ENCODE results near the gene MMP3. TPM values are rescaled to one million over a fixed set of nuclear protein-coding genes. Genes with fewer than 3 reads are reported as not detected.
A peak's percentile ranks its signal among the peaks of the same experiment; 100 is the strongest.

Gene MMP3
- total RNA-seq, 1 experiment from 2014 or later, result not detected

DNA sequence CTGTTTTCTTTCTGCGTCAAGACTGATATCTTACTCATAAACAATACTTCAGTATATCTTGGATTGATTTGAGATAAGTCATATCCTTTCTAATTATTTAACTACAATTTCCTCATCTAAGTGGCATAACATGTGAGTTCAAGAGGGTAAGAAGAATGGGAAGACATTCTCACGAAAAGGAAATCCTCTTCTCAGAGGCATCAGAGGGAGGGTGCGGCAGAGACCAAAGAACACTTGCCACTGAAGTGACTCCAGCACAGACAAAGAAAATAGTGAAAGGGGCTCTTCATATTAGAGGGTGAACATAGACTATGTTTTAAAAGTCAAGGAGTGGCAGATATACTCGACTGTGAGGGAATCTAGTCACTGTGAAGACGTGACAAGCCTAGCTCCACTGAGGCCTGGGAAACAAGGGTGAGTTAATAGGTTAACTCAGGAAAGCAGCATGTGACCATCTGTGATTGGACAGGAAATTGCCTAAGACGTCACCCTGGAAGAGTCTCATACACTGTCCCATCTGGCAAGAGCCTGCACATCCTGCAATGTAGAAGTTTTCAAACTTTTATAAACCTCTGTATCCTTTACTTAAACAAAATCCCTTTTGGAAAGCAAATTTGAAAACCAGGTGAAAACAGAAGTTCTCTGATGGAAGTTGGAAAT, 43.6 kb downstream of the MMP3 start:
- ATAC-seq, result no peak
- H3K9me3 ChIP-seq (ENCODE audit: control insufficient read depth in 1 of 2, insufficient read depth in 1 of 2, low read depth in 1 of 2, low read length in 2 of 2), result no peaks in the 10 kb centered on the region
- ChIA-PET CTCF (no interaction called here), RAD21 (ENCODE audit: low non-redundant PET in 1 of 2, low total read pairs in 2 of 2, uncharacterized antibody in 2 of 2, unreplicated experiment in 2 of 2) (no interaction called here), POLR2A (no interaction called here)
- H3K4me3 ChIP-seq (replicated peaks in 1 of 2; ENCODE audit: low read depth in 1 of 2, low read length in 2 of 2), result no peak overlapping the region
- no peaks in the 10 kb centered on the region for H3K4me1 ChIP-seq (ENCODE audit: control insufficient read depth in 1 of 2, insufficient read depth in 2 of 2, low read length in 2 of 2)
- no peaks in the 10 kb centered on the region for H3K27me3 ChIP-seq (ENCODE audit: insufficient read depth, low read length)
- no peak overlapping the region for H2AFZ ChIP-seq (ENCODE audit: low read depth, low read length, poor library complexity, severe bottlenecking)
- no peaks in the 10 kb centered on the region for H3K9me2 ChIP-seq (ENCODE audit: insufficient read depth)
- no TSS peak for BruUV-seq (replicated peaks)
- no peak overlapping the region for H3K9ac ChIP-seq (ENCODE audit: low read length)
- no peak overlapping the region for H3K4me2 ChIP-seq (ENCODE audit: low read length)
- intact Hi-C loops (cut with micrococcal nuclease), result loop anchor here (10.0 kb wide), 1 partner anchor 255 kb away; no protein-coding TSS in a partner anchor
- DNase-seq (ENCODE audit: low read depth, low spot score), result no peak
- H3K79me2 ChIP-seq (ENCODE audit: insufficient read depth, low read length), result no peaks in the 10 kb centered on the region
- no peak overlapping the region for H3K27ac ChIP-seq (ENCODE audit: low read depth, low read length)
- H3K36me3 ChIP-seq (ENCODE audit: control insufficient read depth in 1 of 2, insufficient read depth in 2 of 2, low read length in 2 of 2), result no peaks in the 10 kb centered on the region
- no peaks in the 10 kb centered on the region for H4K20me1 ChIP-seq (ENCODE audit: insufficient read depth)
- TF ChIP-seq TCF7L2 (IDR thresholded peaks at IDR 0.05; ENCODE audit: borderline replicate concordance, extremely low read depth, insufficient read depth, insufficient read length) (no peak), CBX3 (IDR thresholded peaks at IDR 0.05; ENCODE audit: low read depth) (no peak)

DNA sequence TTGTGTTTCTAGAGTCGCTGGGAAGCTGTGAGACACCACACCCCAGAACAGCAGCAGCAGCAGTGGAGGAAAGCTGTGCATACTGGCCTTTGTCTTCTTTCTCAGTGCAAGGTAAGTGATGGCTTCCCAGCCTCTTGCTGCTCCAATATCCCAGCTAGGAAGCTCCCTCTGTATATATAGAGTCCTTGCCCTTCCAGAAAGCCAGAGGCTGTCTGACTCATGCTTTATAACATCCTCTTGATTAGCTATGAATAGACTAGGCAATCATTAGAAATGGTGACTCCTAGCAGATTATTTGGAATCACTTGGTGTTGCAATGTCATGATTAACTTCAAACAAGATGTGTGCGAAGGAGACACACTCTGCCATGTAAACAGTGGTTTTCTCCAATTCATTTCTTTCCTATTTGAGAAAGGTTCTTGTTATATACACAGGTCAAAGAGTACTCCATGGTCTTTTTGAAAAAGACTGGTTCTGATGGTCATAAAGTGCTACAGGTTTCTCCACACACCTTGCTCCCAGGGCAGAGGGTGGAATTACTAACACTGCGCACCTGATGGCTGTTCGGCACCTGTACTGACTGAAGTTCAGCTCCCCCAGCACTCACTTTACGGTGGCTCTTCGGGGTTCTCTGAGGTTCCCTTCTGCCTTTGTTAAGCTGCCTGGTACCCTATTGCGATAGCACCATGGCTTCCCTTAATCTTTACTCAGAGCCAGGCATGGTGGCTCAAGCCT, 45.2 kb downstream of the MMP3 start, which contains the start of gene MMP1:
Gene MMP1, minus strand, starts transcription at position 149 of the 735 bp plus-strand sequence. Its CDS starts 68 bp downstream, at position 81.
- TF ChIP-seq, protein P1, sequence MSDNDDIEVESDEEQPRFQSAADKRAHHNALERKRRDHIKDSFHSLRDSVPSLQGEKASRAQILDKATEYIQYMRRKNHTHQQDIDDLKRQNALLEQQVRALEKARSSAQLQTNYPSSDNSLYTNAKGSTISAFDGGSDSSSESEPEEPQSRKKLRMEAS (IDR thresholded peaks at IDR 0.05), result no peak
- TF ChIP-seq, protein P2, sequence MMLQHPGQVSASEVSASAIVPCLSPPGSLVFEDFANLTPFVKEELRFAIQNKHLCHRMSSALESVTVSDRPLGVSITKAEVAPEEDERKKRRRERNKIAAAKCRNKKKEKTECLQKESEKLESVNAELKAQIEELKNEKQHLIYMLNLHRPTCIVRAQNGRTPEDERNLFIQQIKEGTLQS (IDR thresholded peaks at IDR 0.05), result no peak
- no peak for TF ChIP-seq RAD21 (IDR thresholded peaks at IDR 0.05; ENCODE audit: low read depth)
- no peak for TF ChIP-seq ZNF274 (IDR thresholded peaks at IDR 0.05; ENCODE audit: low read depth, low read length)
- peak; percentile 22; the same call in 1 of the 2 replicates for TF ChIP-seq FOSL1 (IDR thresholded peaks at IDR 0.05; ENCODE audit: low read depth)
- TF ChIP-seq POLR2AphosphoS5 (IDR thresholded peaks at IDR 0.05; ENCODE audit: low read depth, low read length), result no peak
- no peak for TF ChIP-seq YY1 (IDR thresholded peaks at IDR 0.05; ENCODE audit: extremely low read depth, insufficient replicate concordance, low read depth, low read length)
- 0 out of 2 replicates have a peak, but pooled peaks have one; percentile 19 for TF ChIP-seq CEBPB (IDR thresholded peaks at IDR 0.05; ENCODE audit: low read depth)
- TF ChIP-seq, protein P3, sequence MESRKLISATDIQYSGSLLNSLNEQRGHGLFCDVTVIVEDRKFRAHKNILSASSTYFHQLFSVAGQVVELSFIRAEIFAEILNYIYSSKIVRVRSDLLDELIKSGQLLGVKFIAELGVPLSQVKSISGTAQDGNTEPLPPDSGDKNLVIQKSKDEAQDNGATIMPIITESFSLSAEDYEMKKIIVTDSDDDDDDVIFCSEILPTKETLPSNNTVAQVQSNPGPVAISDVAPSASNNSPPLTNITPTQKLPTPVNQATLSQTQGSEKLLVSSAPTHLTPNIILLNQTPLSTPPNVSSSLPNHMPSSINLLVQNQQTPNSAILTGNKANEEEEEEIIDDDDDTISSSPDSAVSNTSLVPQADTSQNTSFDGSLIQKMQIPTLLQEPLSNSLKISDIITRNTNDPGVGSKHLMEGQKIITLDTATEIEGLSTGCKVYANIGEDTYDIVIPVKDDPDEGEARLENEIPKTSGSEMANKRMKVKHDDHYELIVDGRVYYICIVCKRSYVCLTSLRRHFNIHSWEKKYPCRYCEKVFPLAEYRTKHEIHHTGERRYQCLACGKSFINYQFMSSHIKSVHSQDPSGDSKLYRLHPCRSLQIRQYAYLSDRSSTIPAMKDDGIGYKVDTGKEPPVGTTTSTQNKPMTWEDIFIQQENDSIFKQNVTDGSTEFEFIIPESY (IDR thresholded peaks at IDR 0.05; ENCODE audit: extremely low read depth, insufficient replicate concordance, low read length), result no peak
- no peak for TF ChIP-seq ZFX (IDR thresholded peaks at IDR 0.05)
- no peak for TF ChIP-seq CBX3 (IDR thresholded peaks at IDR 0.05; ENCODE audit: low read depth)
- Histone ChIP-seq H3K36me3 (ENCODE audit: control insufficient read depth in 1 of 2, insufficient read depth in 2 of 2, low read length in 2 of 2) (no peaks in the 10 kb centered on the region), H3K4me1 (ENCODE audit: control insufficient read depth in 1 of 2, insufficient read depth in 2 of 2, low read length in 2 of 2) (no peaks in the 10 kb centered on the region), H2AFZ (ENCODE audit: low read depth, low read length, poor library complexity, severe bottlenecking) (no peak within 1 kb of the TSS), H3K4me2 (ENCODE audit: low read length) (no peak within 1 kb of the TSS), H3K27me3 (ENCODE audit: insufficient read depth, low read length) (no peaks in the 10 kb centered on the region), H3K9me2 (ENCODE audit: insufficient read depth) (no peaks in the 10 kb centered on the region), H3K27ac (ENCODE audit: low read depth, low read length) (no peak within 1 kb of the TSS), H3K9me3 (ENCODE audit: control insufficient read depth in 1 of 2, insufficient read depth in 1 of 2, low read depth in 1 of 2, low read length in 2 of 2) (no peaks in the 10 kb centered on the region), H3K9ac (ENCODE audit: low read length) (no peak within 1 kb of the TSS), H3K4me3 (replicated peaks in 1 of 2; ENCODE audit: low read depth in 1 of 2, low read length in 2 of 2) (no peak within 1 kb of the TSS), H4K20me1 (ENCODE audit: insufficient read depth) (no peaks in the 10 kb centered on the region), H3K79me2 (ENCODE audit: insufficient read depth, low read length) (no peaks in the 10 kb centered on the region)
- DNase-seq (ENCODE audit: low read depth, low spot score) (no peak), ATAC-seq (no peak)
- ChIA-PET RAD21 (ENCODE audit: low non-redundant PET in 1 of 2, low total read pairs in 2 of 2, uncharacterized antibody in 2 of 2, unreplicated experiment in 2 of 2) (no interaction called here), POLR2A (no interaction called here), CTCF (no interaction called here)
- no TSS peak for BruUV-seq (replicated peaks)
- intact Hi-C loops (cut with micrococcal nuclease), result no loop called here

All from HCT116 (cell line).